ENCODE data around the gene ENAH.

ENAH gene

DNA sequence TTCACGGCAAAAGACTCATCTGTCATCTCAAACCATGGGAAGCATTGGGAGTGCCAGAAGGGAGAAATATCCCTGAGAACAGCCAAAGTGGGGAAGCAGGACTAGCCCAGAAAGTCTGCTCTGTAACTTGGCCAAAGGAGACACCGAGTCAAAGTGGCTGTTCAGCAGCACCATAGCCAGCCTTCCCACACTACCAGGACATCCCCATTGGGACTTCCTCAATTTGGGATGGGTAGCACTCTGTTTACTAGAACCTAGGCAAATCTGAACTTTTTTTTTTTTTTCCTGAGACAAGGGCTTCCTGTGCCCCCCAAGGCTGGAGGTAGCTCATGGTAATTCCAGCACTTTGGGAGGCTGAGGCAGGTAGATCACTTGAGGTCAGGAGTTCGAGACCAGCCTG is 93.0 kb downstream of the ENAH start:
- no peak for DNase-seq (ENCODE audit: low spot score)

DNA sequence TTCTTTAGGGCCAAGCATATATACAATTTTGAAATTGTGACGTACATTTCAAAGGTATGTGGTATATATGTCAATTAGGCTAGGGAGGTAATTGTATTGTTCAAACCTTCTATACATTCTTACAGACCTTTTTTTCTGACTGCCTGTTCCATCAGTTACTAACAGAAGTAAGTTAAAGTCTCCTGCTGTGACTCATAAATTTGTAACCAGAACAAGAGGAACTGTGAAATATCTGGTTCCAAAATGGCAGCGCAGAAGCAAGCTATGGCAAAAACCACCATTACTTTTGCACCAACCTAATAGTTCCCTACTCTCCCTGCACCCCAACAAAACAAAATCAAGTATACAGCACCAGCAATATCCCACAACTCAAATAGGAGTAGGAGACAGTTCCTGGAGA is 93.6 kb downstream of the ENAH start:
- no peak for DNase-seq (ENCODE audit: low spot score)

DNA sequence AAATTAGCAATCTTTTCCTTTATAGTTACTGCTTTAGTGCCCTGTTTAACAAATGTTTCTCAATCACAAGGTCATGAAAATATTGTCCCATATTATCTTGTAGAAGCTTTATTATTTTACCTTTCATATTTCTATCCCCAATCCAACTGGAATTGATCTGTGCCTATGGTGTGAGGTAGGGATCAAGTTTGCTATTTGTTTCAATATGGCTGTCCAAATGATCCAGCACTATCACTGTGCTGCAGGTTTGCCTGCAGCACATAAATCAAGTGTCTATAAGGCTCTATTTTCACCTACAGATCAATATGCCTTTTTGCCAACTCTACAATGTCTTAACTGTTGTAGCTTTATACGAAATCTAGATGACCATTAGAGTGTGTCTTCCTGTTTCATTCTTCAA is 96.2 kb downstream of the ENAH start:
- DNase-seq (ENCODE audit: low spot score) = no peak

DNA sequence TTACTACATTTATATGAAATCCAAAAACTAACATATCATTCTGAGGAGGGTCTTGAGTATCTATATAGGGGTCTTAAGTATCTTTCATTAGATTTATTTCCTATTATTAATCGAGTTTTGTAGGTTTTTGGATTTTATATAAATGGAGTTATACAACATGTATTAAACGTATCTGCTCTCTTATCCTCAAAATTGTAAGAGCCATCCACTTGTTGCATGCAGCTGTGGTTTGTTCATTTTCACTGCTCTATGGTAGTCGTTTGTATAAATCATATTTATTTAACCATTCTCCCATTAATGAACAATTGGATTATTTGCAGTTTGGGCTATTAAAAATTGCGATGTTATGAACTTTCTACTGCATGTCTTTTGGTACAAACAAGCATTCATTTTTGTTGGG is 97.1 kb downstream of the ENAH start:
- DNase-seq (ENCODE audit: low spot score) = no peak

DNA sequence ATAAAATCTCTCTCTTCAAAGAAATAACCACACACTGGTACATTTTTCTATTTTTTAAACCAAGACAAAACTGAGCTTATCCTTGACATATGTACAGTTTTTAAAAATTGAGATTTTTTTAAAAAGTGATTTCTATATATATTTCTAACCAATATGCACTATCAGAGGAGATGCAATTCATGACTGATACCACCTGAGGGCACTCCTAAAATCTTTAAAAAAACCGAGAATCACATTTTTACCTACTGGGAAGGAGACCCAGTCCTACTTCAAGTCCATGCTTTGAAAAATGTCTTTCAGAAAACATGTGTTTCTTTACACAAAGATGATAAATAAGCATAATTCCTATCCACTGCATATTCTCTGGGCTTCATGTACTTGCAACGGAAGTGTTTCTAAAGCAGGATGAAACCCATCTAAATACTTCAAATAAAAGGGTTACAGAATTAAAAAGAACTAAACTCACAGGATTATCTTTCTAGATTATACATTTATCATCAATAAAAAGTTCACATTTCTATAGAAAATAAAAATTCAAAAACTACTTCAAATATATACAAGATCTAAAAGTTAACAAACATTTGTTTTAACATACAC is 98.6 kb downstream of the ENAH start:
- DNase-seq (ENCODE audit: low spot score) = peak; percentile 9

DNA sequence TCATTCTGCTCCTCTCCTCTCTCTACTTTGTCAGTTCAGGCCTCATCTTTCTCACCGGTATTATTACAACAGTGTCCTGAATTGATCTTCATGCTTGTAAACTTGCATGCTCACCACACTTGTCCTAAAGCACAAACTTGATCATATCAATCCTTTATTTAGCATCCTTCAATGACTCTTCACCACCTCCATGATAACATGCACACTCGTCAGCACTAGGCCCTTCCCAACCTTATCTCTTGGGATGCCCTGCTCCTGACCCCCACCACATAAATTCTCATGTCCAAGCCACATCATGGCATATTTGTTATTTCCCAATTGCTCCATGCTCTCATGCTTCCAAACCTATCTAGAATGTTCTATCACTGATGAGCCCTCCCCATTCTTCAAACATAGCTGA is 103.1 kb downstream of the ENAH start:
- DNase-seq (ENCODE audit: low spot score) = no peak

DNA sequence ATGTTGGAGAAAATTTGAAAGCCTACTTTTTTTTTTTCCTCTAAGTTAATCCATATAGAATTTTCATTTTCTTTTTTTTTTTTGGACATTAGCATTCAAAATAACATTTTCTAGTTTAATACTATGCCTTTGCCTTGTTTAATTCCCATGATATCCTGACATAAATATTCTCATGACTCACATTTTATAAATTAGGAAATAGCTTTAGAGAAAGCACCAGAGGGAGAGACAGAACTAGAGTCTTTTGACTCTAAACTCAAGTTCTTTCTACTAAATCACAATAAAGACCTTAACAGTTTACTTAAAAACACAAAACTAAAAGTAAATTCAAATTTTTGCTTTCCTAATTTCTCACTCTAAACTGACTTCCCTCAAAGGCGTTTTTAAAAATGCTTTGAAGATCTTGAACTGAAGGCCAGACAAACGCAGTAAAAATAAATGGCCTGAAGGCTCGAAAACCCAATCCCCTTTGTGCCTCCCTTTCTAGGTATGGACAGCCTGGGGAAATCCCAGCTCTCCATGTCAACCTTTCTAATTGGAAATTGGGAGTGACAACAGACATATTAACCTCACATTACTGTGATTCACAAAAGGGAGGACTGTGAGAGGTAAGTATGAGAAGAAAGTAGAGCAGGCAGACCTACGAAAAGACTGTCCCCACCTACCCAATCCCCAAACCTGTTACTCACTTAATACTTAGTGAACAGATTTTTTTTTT is 104.6 kb downstream of the ENAH start:
- no peak for DNase-seq (ENCODE audit: low spot score)

DNA sequence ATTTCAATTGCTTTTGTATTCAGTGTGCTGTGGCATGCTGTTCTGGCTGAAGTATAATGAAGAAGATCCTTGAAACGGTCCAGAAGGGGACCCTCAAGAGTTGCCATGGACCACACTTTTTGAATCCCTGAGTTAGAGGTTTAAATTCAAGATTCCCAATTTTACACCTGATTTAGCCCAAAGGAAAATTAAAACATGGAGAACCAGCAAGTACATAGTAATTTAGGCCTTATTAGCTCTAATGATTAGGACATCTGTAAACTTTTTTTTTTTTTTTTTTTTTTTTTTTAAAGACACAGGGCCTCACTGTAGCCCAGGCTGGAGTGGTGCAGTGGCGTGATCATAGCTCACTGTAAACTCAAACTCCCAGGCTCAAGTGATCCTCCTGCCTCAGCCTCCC is 107.3 kb downstream of the ENAH start:
- DNase-seq (ENCODE audit: low spot score) = no peak

DNA sequence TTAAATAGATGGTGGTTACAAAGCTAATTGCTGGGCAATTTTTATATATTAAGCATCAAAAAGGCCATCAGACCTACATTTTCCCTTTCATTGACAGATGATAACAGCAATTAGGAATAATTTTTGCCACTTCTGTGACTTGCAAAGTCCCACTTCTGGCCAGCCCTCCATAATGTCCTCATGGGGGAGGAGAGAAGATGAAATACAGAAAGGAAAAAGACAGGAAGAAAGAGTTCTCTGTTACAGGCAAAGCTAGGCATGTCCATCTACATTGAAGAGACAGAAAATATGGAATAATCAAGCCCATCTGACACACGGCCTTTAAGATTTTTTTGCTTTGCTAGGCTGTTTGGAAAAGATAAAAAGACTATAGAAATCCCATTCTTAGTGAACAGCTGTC is 108.0 kb downstream of the ENAH start:
- no peak for DNase-seq (ENCODE audit: low spot score)

DNA sequence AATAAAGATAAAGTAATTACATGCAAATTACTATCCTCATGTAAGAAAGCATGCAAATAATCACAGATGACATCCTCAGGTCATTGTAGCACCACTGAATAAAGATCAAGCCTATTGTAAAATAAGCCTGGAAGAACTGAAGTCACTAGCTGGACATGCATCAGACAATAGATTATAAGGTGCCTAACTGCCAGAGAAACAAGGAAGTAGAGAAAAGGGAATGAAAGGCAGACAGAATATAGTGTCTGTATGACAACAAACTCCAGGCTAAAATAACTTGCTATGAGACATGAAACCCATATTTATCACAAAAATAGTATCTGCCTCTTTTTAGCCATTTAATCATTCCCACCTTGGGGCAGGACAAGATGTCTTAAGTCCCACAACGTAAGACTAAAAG is 108.7 kb downstream of the ENAH start:
- no peak for DNase-seq (ENCODE audit: low spot score)

DNA sequence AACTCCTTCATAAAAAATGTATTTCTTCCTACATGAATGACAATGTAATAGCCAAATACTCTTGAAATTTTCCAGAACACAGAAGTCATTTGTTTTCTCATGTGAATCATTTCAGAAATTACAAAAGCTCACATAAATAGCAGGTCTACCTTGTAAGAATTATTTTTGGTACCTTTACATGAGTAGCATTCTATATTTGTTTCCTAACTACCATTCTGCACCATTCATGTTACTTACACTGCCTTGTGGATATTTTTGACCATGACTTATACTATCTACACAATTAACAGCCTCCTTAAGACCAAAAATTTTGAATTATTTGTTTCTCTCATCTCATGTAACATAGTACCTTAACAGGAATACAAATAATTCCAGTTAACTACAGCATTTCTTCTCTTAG is 109.6 kb downstream of the ENAH start:
- no peak for DNase-seq (ENCODE audit: low spot score)

DNA sequence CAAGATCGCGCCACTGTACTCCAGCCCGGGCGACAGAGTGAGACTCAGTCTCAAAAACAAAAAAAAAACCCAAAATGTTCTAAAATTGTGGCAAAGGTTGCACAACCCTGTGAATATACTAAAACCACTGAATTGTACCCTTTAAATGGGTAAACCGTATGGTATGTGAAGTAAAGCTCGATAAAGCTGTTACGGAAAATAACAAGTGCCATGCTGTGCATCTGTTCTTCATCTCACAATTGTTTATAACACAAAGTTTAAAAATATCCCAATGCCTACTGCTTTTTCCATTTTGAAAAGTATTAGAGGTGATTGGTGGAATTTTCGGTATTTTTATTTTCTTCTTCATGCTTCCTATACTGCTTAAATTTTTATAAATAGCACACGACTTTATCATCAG is 111.5 kb downstream of the ENAH start:
- DNase-seq (ENCODE audit: low spot score) = no peak

DNA sequence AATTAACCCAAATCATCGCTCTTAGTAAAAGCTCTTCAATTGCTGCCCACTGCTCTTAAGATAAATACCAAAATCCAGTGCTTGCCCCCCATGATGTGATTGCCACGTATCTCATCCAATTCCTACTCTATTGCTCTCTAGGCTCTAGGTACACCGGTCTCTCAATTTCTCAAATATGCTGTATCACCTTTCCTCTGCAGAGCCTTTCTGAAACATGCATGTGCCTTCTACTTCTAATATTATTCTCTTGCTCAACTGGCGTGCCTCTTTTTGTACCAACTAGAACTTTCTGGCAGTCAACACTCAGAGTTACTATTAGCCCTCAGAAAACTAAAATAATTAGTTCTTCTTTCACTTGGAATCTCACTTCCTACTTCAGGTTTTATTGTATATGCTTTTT is 113.3 kb downstream of the ENAH start:
- DNase-seq (ENCODE audit: low spot score) = no peak

DNA sequence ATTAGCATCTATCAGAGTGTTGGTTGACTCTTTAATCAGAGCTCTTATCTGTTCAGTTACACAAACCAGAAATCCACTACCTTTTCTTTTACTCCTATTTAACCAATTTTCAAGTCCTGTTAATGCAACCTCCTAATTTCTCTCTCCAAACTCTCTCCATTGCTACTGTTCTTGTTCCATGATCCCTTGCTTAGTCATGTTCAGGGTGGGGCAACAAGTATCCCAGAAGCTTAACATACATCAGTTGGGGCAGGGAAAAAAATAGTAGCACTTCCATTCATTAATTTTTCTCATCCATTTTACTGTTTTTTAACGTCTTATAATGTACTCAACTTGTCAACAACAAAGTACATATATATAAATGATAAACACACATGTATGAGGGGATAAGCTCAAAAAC is 113.9 kb downstream of the ENAH start:
- DNase-seq (ENCODE audit: low spot score) = no peak

DNA sequence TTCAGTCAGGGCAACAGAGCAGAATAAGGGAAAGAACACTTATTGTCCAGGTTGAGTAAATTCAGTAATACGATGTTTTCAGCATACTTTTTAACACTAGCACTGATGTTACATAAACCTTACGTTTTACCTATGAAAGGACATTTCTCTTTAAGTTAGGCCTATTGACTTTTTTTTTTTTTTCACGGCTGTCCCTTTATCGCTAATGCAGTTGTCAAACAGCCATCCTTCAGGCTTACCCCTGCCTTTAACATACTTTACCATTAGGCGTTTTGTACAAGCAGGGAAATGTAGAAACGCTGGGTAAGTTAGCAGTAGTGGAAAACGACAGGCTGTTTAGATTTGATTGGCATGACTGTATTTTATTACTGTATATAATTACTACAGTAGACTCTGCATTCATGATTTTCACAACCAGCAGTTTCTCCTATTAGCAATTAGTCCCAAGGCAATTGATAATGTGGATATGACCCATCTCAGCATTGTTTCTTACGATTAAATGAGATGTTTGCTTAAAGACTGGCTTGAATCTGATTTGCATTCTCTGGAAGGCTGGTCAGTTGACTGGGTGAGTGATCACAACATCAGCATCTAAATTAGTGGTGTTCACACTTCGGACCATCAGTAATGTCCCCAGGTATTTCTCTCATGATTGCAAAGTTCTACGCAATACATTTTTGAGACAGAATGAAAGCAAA is 115.2 kb downstream of the ENAH start:
- no peak for DNase-seq (ENCODE audit: low spot score)

DNA sequence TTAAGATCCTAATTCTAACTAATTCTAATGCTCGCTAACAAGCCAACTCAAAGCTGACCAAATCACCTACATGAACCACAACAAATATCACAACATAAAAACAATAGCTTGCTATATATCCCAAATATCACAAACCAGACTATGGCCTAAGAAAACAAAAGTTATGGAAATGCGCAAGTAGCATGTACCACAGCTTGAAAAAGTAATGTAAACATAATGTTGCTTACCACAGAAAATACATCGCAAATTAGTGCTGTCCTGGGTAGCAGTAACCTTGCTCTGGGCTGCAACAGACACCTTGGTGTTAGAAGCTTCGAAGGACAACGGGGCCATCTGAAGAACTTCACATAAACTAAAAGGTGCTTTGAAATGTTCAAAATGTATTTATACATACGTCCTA is 117.6 kb downstream of the ENAH start:
- DNase-seq (ENCODE audit: low spot score) = no peak

DNA sequence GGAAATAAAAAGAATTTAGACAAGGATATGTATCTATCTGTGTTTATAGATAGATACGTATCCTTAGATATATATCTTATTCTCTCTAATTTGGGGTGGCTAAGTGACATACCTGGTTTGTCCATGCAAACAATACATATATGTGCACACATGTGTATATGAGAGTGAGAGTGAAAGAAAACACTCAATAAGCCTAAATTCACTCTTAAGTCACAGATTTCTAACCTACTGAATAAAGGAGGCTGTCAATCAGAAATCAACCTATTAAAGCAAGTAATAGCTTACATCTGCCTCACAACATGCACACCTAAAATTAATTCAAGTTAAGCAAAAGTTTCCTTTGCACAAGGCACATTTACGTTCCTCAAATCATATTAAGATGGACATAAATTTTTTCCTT is 118.2 kb downstream of the ENAH start:
- no peak for DNase-seq (ENCODE audit: low spot score)

DNA sequence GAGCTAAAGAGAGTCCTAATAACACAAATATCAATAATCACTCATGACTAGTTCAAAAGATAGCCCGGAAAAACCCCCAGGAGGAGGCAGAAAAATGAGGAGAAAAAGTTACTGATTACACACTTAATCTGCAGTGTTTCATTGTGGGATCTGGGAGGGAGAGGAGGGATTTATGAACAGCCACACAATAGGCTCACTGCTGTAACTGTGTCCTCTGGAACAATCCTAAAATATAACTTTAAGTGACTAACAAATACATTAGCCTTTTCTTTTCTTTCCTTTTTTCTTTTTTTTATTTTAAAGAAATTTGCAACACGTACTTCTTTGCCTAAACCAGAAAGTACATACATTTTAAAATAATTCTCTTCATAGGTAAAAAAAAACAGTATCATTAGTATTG is 118.8 kb downstream of the ENAH start:
- DNase-seq (ENCODE audit: low spot score) = no peak

DNA sequence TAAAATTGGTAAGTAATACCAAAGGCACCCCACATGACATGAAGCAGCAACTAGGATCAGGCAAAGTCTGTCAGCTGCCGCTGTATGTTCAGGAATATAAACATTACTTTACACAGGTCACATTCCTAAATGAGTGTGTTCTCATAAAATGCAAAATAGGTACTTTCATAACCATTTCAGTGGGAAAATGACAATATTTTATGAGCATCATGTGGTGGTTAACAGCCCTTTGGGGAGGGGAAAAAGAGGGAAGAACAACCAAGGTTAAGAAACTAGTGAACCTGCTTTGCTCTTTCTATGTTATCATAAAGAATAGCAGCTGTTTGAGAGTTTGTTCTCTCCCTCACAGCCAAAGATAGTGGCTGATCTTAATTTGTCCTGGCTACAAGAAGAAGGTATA is 119.7 kb downstream of the ENAH start:
- no peak for DNase-seq (ENCODE audit: low spot score)

DNA sequence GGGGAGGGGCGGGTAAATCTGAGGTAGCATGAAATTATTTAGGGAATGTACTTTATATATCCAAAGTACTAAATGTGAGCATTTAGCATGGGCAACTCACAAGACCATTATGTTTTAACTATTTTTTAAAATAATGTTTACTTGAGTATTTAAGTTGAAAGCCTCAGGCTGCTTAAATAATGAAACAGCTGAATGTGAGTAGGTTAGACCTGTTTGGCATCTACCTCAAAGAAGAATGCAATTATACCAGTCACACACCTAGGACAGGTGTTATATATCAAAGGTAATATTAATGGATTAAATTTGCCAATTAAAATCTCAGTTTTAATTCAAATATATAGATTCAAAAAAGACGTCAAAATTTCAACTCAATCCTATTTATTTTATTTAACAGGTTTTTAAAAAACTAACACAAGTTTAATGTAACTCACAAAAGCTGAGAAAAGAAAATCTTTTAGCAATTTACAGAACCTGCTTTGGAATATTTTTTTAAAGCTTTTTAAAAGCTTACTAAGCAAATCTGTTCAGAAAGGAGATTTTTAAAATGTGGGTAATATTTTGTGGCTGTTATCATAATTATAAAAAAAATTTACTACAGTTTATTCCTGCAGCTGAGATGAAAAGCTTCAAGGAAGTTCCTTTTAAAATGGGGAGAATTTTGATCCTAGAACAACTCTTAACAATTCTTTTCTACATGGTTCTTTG is 120.5 kb downstream of the ENAH start:
- no peak for DNase-seq (ENCODE audit: low spot score)

DNA sequence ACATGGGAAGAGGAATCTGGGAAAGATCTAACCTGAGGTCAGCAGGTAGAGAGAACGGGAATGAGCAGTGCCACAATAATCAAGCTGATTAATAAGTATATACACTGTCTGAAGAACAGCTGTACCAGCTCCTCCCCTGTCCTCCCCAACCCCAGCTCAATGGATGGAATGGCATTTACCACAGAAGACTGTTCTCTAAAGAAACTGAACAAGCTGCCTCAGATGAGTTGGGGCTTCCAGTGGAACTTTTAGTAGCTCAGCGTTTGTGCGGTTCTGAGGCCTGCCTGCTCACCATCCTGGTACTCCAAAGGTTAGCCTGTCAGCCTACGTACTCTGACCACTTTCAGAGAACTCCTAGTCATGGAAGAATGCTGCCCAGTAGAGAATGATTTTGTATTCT is 123.2 kb downstream of the ENAH start:
- DNase-seq (ENCODE audit: low spot score) = no peak

DNA sequence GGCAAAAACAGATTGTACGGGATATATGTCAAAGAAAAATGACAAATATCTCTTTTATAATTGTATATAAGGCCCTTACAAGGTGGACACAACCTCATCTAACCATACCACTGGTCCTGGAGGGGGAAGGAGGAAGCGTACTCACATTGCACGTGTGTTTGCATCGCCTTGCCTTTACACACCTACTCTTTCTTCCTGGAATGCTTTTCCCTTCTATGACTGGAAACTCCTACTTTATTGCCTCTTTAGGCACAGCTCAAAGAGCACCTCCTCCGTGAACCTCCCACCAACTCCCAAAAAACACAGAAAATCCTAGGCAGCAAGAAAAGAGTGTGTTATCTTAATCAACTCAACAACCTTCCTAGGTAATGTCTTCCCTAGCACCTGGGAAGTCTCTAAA is 125.3 kb downstream of the ENAH start:
- no peak for DNase-seq (ENCODE audit: low spot score)

DNA sequence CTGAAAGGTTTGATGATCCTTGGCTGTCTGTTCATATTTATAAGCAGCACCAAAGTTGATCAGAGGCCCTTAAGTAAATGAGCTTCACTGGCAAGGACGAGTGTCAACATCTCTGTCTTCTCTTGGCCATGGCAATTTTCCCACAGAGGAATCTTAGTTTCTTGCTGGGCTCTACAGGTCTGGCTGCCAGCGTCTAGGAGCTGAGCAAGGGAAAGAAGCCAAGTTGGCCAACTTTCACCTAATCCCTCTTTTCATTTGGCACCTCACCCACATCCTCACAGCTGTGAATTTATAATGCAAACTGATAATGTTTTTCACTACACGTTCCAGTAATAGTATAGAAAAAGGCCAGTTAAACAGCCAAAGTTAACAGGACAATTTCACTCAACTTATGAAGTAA is 126.0 kb downstream of the ENAH start:
- no peak for DNase-seq (ENCODE audit: low spot score)

All from activated CD4-positive, alpha-beta T cell treated with anti-CD3 and anti-CD28 coated beads, Interleukin-2, Interleukin-4, amounts not matched to agents 100 ng/mL and 50 ng/mL, durations not matched to agents 16 hours and 8 hours (primary cell).